Muscle of arm (tissue), 12 donors: Measurements from ENCODE around the gene XPNPEP2. TPM values are rescaled to one million over a fixed set of nuclear protein-coding genes. Genes with fewer than 3 reads are reported as not detected.
A peak's percentile ranks its signal among the peaks of the same experiment; 100 is the strongest.
"Not testable (repeated sequence)": the region's sequence is repeated elsewhere in the genome, so short reads cannot be mapped to it uniquely, and the experiment has no call there.

Experiments used
- DNase-seq: peaks from one replicate; pipeline ENCODE4 v3.0.0-alpha.2; 2013
- polyA plus RNA-seq, 12 donors: library from polyadenylated mRNA; unstranded; fragments of 120-200 nt; gene quantifications; one replicate each; pipeline ENCODE4 v1.2.1, GENCODE V29; 2013; ENCODE audit not compliant: insufficient read length in 12 of 12

XPNPEP2 gene
- polyA plus RNA-seq, 12 donors, result 2.7 to 44.5 (median 3.9) TPM; not detected in 1

DNA sequence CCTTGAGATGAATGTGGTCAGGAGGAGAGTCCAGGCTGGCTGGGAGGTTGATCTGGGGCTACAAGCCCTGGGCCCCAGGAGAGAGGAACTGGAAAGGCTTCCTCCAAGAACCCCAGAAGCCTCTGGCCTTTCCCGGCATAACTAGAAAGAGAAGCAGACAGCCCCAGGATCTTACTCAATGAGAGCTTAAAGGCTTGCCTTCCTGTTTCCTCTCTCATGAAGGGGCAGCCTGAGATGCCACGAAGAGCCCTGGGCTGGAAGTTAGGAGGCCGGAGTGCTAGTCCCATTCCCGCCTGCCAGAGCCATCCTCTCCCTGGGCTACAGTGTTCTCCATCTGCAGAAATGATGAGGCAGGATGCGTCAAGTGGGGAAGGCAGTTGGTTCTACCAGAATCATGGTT is 20.1 kb upstream of the XPNPEP2 start:
- DNase-seq, result no peak

GRCh38 chrX:129719268-129719667 is 19.5 kb upstream of the XPNPEP2 start:
- no peak for DNase-seq

- DNase-seq, result no peak
Observed at GRCh38 chrX:129719931-129720530, 18.7 kb upstream of the XPNPEP2 start.

DNA sequence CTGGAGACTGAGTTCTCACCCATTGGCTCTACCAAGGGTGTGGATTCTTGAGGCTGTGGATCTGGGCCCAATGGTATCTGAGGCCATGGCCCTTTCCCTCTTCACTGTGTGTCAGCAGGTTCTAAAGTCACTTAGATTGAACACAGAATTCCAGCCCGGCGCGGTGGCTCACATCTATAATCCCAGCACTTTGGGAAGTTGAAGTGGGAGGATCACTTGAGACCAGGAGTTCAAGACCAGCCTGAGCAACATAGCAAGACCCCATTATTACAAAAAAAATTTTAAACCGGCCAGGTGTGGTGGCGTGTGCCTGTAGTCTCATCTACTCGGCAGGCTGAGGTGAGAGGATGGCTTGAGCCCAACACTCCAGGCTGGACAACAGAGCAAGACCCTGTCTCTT is 18.0 kb upstream of the XPNPEP2 start:
- no peak for DNase-seq

- no peak for DNase-seq
Observed at GRCh38 chrX:129721414-129721813, 17.4 kb upstream of the XPNPEP2 start.

DNA sequence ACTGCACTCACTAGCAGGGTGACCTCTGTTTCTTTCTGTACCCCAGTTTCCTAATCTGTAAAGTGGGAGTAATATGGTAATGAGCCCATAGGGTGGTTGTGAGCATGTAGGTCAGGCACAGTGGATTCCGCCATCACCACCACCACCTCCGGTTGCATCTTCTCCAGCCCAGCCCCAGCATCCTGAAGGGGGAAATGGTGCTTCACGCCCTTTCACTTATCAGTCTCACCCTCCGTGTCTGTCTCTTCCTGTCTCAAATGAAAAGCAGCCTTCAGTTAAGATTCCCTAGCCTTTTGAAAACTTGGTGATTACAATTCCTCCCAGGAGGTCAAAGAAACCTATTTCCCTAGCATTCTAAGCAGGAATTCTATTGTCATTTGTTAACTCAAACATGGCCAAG is 16.9 kb upstream of the XPNPEP2 start:
- no peak for DNase-seq

GRCh38 chrX:129723511-129723910 is 15.3 kb upstream of the XPNPEP2 start:
- DNase-seq, result no peak

GRCh38 chrX:129724754-129725153 is 14.0 kb upstream of the XPNPEP2 start:
- no peak for DNase-seq

GRCh38 chrX:129726307-129727111 is 12.3 kb upstream of the XPNPEP2 start:
- peak; percentile 67 for DNase-seq

DNA sequence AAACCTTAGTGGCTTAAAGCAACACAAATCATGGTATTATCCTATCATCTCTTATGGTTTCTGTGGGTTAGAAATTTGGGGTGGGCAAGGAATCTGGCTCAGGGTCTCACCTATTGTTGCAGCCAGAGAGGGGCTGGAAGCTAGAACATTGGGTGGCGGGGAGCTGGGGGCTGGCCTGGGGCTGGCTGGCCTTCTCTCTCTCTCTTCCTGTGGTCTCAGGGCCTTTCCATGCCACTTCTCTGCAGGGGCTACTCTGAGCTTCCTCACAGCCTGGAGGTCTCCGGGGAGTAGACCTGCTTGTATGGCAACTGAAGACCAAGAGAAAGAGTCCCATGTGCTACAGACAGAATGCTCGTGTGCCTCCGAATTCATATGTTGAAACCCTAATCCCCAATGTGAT is 10.7 kb upstream of the XPNPEP2 start:
- no peak for DNase-seq

- no peak for DNase-seq
Observed at GRCh38 chrX:129731228-129731627, 7.6 kb upstream of the XPNPEP2 start.

GRCh38 chrX:129732857-129733256 is 5.9 kb upstream of the XPNPEP2 start:
- no peak for DNase-seq

GRCh38 chrX:129733335-129733734 is 5.4 kb upstream of the XPNPEP2 start:
- no peak for DNase-seq

GRCh38 chrX:129736491-129736890 is 2.3 kb upstream of the XPNPEP2 start:
- DNase-seq, result no peak

GRCh38 chrX:129737916-129738315 is 863 bp upstream of the XPNPEP2 start:
- no peak for DNase-seq

- no peak for DNase-seq
Observed at GRCh38 chrX:129739578-129739977, 799 bp downstream of the XPNPEP2 start.

- no peak for DNase-seq
Observed at GRCh38 chrX:129741880-129742758, 3.3 kb downstream of the XPNPEP2 start.

GRCh38 chrX:129742759-129743152 is 4.0 kb downstream of the XPNPEP2 start:
- DNase-seq, result not testable (repeated sequence)

DNA sequence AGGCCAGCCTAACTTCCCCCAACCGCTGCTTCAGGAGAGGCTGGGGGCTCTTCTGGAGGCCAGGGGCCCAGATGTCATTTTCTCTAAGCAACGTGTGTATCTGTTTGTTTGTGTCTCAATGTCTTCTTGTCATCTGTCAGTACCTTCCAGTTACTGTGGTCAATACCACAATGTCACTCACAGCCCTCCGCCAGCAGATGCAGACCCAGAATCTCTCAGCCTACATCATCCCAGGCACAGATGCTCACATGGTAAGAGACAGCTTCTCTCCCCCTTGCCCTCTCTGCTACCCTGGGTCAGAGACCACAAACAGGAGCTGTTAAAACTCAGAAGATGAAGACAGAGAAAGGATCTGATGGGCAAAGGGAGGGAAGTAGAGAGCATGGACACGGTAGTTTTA is 5.0 kb downstream of the XPNPEP2 start:
- no peak for DNase-seq

- no peak for DNase-seq
Observed at GRCh38 chrX:129744861-129745321, 6.1 kb downstream of the XPNPEP2 start.

DNA sequence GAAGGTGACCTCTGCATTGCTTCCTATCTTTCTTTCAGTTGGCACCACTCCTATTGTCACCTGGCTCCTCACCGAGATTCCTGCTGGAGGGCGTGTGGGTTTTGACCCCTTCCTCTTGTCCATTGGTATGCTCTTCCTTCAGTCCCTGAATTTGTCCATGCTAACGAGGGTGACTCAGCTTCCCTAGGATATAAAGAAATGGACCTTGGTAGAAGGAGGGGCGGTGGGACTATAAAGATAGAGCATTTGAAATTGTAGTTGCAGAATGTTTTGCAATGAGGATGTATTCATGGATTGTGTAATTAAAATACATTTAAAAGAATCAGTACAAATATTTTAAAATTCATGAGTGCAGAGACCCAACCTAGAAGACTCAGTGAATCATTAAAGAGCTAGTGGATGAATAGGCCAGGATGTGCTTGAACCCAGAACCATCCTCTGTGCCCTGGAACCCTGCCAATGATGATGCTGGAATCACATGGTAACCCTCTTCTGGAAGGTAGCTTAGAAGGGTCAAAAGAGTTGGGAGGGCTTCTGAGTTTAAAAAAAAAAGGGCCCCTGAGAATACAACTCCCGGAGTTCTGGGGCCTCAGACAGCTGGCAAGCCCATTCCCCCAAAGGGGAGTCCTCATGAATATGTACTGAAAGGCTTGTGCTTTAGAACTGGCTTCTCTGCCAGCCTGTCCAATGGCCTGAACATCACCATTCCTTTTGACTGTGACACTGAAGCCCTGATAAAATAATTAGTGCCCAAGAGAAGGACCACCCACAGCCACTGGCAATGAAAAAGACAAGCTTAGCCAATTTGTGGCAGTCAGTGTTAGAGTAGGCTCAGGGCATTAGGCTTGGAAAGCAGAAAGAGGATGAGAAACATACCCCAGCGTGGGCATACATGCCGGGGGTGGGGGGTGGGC is 8.0 kb downstream of the XPNPEP2 start:
- DNase-seq, result no peak
